Calu3 (cell line): ENCODE data around the gene ADSS1. TPM values are rescaled to one million over a fixed set of nuclear protein-coding genes. Genes with fewer than 3 reads are reported as not detected.

Experiments
- BruUV-seq: library from RNA; stranded (reverse); fragments of 400-500 nt; replicated peaks from 2 replicates; lab custom pipeline; 2021; lab: Mats Ljungman, UMichigan
- CTCF ChIA-PET: fragments of 300-600 bp; sonication (Branson Sonifier 250); formaldehyde crosslinking; loops from one replicate; lab custom pipeline; 2022; ENCODE audit warnings: antibody characterized with exemption; lab: Charles Lee
- DNase-seq: peaks from one replicate; pipeline ENCODE4 v3.0.0; 2022
- H3K27ac Mint-ChIP-seq: one replicate; pipeline ENCODE4 v1.8.0; 2022; ENCODE audit warnings: mixed read lengths; ENCODE audit not compliant: unreplicated experiment
- H3K27me3 Mint-ChIP-seq: one replicate; pipeline ENCODE4 v1.8.0; 2022; ENCODE audit warnings: mixed read lengths; ENCODE audit not compliant: unreplicated experiment
- H3K36me3 Mint-ChIP-seq: one replicate; pipeline ENCODE4 v1.8.0; 2022; ENCODE audit warnings: mild to moderate bottlenecking, moderate library complexity, mixed read lengths; ENCODE audit not compliant: insufficient read depth, unreplicated experiment
- H3K4me1 Mint-ChIP-seq: one replicate; pipeline ENCODE4 v1.8.0; 2022; ENCODE audit warnings: mild to moderate bottlenecking, low read depth, mixed read lengths; ENCODE audit not compliant: unreplicated experiment
- H3K4me3 Mint-ChIP-seq: one replicate; pipeline ENCODE4 v1.8.0; 2022; ENCODE audit warnings: mild to moderate bottlenecking, low read depth, moderate library complexity, mixed read lengths; ENCODE audit not compliant: unreplicated experiment
- H3K9me3 Mint-ChIP-seq: one replicate; pipeline ENCODE4 v1.8.0; 2022; ENCODE audit warnings: low read depth, mixed read lengths; ENCODE audit not compliant: unreplicated experiment
- intact Hi-C: fragments of 100-400 bp; cut with micrococcal nuclease; formaldehyde crosslinking; loops from one replicate; pipeline ENCODE4 v1.10.0; 2022; ENCODE audit not compliant: unreplicated experiment
- total RNA-seq: library from RNA; stranded (reverse); gene quantifications from 2 replicates; pipeline ENCODE4 v1.2.3, GENCODE V29; 2022
- TF ChIP-seq, protein P1 (sequence below): fragments of 200-600 bp; IDR thresholded peaks from one replicate; pipeline ENCODE4 v1.8.0; 2022; ENCODE audit warnings: antibody characterized with exemption; ENCODE audit not compliant: unreplicated experiment

Gene ADSS1
- total RNA-seq, 1 experiment from 2014 or later: 8.6 TPM

DNA sequence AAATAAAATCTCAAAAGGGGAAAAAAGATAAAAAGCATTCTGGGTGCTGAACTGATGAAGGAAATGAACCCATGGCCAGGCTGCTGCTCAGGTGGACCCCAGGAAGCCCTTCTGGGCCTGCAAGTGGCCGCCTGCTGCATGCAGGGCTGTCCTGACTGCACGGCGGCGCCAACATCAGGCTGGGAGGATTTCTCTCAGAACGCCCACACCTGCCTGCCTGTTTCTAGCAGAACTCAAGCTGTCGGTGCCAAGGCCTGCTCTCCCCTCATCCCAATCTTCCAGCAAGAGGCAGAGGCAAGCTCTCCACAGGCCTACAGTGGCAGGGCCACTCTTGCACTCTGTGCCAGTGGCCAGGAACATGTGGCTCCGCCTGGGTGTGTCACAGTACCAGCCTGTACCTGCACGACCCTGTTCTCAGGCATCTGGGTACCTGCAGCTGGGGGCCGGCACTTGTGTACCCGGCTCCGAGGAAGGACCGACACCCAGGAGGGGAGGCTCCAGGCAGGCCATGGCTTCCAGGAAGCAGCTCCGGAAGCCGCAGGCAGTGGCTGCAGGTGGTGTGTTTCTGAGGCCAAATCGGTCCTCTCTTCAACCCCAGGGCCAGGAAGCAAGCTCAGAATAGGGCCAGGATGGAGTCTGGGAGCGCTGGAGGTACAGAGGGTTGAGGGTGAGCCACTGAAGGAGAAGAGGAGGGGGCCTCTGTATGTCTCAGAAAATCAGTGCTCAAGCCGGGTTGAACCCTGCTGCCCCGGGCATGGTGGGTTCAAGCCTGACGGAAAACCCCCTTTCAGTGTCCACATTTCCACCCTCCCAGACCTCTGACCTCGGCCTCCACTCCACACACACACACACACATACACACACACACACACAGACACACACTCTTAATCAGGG is 37.2 kb upstream of the ADSS1 start:
- H3K27me3 Mint-ChIP-seq: no peaks in the 10 kb centered on the region
- intact Hi-C loops: no loop called here
- no peak for DNase-seq
- CTCF ChIA-PET: interaction anchor here (0.6 to 2.8 kb wide), 3 partner anchors 9 to 29 kb away, joined by 3 to 31 read pairs (median 3); no protein-coding TSS in a partner anchor
- peaks cover 53% of the 10 kb centered on the region for H3K36me3 Mint-ChIP-seq
- peaks cover 65% of the 10 kb centered on the region for H3K4me1 Mint-ChIP-seq
- no TSS peak for BruUV-seq
- H3K4me3 Mint-ChIP-seq: peak overlapping the region; percentile 64
- peak overlapping the region; percentile 91 for H3K27ac Mint-ChIP-seq
- H3K9me3 Mint-ChIP-seq: no peaks in the 10 kb centered on the region
- TF ChIP-seq, protein P1, sequence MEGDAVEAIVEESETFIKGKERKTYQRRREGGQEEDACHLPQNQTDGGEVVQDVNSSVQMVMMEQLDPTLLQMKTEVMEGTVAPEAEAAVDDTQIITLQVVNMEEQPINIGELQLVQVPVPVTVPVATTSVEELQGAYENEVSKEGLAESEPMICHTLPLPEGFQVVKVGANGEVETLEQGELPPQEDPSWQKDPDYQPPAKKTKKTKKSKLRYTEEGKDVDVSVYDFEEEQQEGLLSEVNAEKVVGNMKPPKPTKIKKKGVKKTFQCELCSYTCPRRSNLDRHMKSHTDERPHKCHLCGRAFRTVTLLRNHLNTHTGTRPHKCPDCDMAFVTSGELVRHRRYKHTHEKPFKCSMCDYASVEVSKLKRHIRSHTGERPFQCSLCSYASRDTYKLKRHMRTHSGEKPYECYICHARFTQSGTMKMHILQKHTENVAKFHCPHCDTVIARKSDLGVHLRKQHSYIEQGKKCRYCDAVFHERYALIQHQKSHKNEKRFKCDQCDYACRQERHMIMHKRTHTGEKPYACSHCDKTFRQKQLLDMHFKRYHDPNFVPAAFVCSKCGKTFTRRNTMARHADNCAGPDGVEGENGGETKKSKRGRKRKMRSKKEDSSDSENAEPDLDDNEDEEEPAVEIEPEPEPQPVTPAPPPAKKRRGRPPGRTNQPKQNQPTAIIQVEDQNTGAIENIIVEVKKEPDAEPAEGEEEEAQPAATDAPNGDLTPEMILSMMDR: no peak

DNA sequence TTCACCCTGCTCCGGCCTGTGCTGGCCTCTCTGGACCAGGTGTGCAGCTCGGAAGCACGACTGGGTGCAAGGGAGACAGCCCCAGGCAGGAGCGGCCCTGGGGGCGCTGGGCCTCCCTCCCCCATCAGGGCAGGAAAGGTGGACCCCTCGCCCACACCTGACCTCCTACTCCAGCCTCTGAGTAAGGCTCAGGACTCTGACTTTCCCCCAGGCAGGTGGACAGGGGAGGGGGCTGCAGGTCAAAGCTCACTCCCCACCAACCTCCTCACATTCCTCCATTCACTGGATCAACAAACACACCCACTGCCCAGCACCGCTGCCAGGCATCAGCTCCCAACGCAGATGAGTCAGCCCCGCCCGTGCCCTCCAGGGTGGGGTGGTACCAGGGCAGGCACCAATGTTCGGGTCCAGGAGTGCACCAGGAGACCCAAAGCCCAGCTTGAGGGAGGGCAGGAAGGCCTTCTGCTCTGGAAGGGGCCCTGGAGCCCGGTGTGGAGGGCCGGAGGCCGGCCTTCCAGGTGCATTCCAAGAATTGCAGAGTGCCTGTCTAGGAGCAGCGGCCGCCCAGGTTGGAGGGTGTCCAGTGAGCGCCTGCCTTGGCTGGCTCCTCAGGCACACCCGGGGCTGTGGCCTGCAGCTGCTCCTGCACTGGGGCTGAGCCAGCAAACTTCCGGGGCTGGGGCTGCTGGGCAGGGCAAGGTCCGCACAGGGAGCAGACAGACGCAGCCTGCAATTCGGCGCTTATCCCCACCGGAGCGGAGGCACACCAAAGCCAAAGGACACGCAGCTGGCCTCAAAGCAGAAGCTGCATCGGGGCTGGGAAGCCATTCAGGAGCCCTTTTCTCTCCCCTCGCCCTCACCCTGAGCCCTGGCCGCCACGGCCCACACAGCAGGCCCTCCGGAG is 36.2 kb upstream of the ADSS1 start:
- Mint-ChIP-seq H3K36me3 (peaks cover 62% of the 10 kb centered on the region), H3K4me1 (peaks cover 55% of the 10 kb centered on the region), H3K9me3 (no peaks in the 10 kb centered on the region), H3K4me3 (peak overlapping the region; percentile 64), H3K27me3 (no peaks in the 10 kb centered on the region), H3K27ac (peak overlapping the region; percentile 91)
- CTCF ChIA-PET: interaction anchor here (0.6 to 2.8 kb wide), 4 partner anchors 10 to 225 kb away, joined by 3 to 31 read pairs (median 3); no protein-coding TSS in a partner anchor
- TF ChIP-seq, protein P1: no peak
- intact Hi-C loops: no loop called here
- peak; percentile 94 for DNase-seq
- no TSS peak for BruUV-seq

DNA sequence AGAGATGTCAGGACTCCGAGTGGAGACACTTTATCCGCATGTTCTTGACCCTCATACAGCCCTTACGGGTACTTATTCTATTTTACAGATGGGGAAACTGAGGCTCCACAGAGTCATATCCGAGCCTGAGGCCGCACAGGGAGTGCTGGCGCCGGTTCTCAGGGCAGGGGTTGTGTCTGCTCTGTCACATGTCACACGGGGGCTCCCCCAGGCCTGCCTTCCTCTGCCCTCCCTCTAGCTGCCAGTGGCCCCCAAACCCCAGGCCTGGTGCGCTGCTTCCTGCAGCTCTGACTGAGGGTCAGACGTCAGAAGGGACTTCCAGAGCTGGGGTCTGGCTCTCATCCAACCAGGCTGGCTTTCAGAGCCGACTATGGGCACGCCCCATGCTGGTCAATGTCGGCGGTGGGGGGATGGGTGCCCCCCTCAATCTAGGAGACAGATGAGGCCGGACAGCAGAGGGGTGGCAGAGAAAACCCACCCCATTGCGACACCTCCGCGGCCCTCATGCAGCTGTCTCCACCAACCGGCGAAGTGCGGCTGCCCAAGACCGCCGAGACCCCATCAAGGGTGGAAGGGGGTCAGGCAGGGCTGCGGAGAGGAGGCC is 35.4 kb upstream of the ADSS1 start:
- Mint-ChIP-seq H3K9me3 (no peaks in the 10 kb centered on the region), H3K36me3 (peaks cover 62% of the 10 kb centered on the region), H3K4me1 (peaks cover 47% of the 10 kb centered on the region), H3K27ac (peak overlapping the region; percentile 61), H3K27me3 (no peaks in the 10 kb centered on the region), H3K4me3 (peak overlapping the region; percentile 64)
- intact Hi-C loops: no loop called here
- TF ChIP-seq, protein P1: no peak
- peak; percentile 71 for DNase-seq
- CTCF ChIA-PET: interaction anchor here (2.8 kb wide), 1 partner anchor 23 kb away, joined by 31 read pairs; no protein-coding TSS in a partner anchor
- BruUV-seq: TSS peak; percentile 87
